ENCODE results near the gene SNRPD2.

SNRPD2 gene

GRCh38 chr19:45655073-45655472 is 36.7 kb downstream of the SNRPD2 start:
- DNase-seq = no peak

- DNase-seq = no peak
Measured at GRCh38 chr19:45653634-45654033, 38.1 kb downstream of the SNRPD2 start.

GRCh38 chr19:45650722-45651121 is 41.0 kb downstream of the SNRPD2 start:
- DNase-seq = no peak

- DNase-seq = no peak
Measured at GRCh38 chr19:45646345-45646698, 45.4 kb downstream of the SNRPD2 start.

GRCh38 chr19:45645631-45646344 is 46.0 kb downstream of the SNRPD2 start:
- peak; percentile 92 for DNase-seq

- DNase-seq = no peak
Measured at GRCh38 chr19:45645068-45645630, 46.6 kb downstream of the SNRPD2 start.

- no peak for DNase-seq
Measured at GRCh38 chr19:45643927-45644771, 47.6 kb downstream of the SNRPD2 start.

- DNase-seq = peak; percentile 74
Measured at GRCh38 chr19:45643024-45643926, 48.5 kb downstream of the SNRPD2 start.

- peak; percentile 80 for DNase-seq
Measured at GRCh38 chr19:45641274-45642105, 50.3 kb downstream of the SNRPD2 start.

- DNase-seq = no peak
Measured at GRCh38 chr19:45640849-45641273, 50.9 kb downstream of the SNRPD2 start.

GRCh38 chr19:45638930-45639729 is 52.6 kb downstream of the SNRPD2 start, which contains the start of gene EML2:
Gene EML2, minus strand, starts transcription at chr19:45639397. Its CDS starts 21 bp downstream, at chr19:45639376.
- peak; percentile 40 for DNase-seq

GRCh38 chr19:45637890-45638667 is 53.7 kb downstream of the SNRPD2 start:
- DNase-seq = peak; percentile 34
